OCI-LY3 (cell line): ENCODE results near the gene CDK5R2.

Experiments used
- H2AFZ ChIP-seq: fragments of 200-600, 300-600 bp; shearing (Covaris generic); 2 replicates; pipeline ENCODE4 v1.6.0; 2014; ENCODE audit warnings: antibody characterized with exemption, low read depth, low read length
- H3K27ac ChIP-seq: fragments of 200-600, 300-600 bp; sonication (generic); 2 replicates; pipeline ENCODE4 v1.5.1; 2014; ENCODE audit warnings: mild to moderate bottlenecking, low read length, moderate library complexity, mixed read lengths
- H3K27me3 ChIP-seq: fragments of 200-600, 300-600 bp; sonication (generic); 2 replicates; pipeline ENCODE4 v1.6.1; 2014; ENCODE audit warnings: low read depth, low read length, mixed read lengths
- H3K36me3 ChIP-seq: fragments of 200-600, 300-600 bp; sonication (generic); replicated peaks from 2 replicates; pipeline ENCODE3; 2014; ENCODE audit warnings: low read depth, low read length, mixed read lengths
- H3K4me1 ChIP-seq: fragments of 300-600, 200-600 bp; sonication (generic); 2 replicates; pipeline ENCODE4 v1.6.1; 2014; ENCODE audit warnings: low read length, mixed read lengths
- H3K4me2 ChIP-seq: fragments of 200-600, 300-600 bp; sonication (generic); 2 replicates; pipeline ENCODE4 v1.6.1; 2014; ENCODE audit warnings: low read length, mixed read lengths
- H3K4me3 ChIP-seq: fragments of 300-600, 200-600 bp; sonication (generic); 2 replicates; pipeline ENCODE4 v1.5.1; 2014; ENCODE audit warnings: antibody characterized with exemption, mild to moderate bottlenecking, low read length, moderate library complexity
- H3K79me2 ChIP-seq: fragments of 300-600, 200-600 bp; shearing (Covaris generic); 2 replicates; pipeline ENCODE4 v1.6.1; 2014; ENCODE audit warnings: mild to moderate bottlenecking, low read length, mixed read lengths
- H3K9ac ChIP-seq: fragments of 300-600, 200-600 bp; shearing (Covaris generic); 2 replicates; pipeline ENCODE4 v1.6.0; 2014; ENCODE audit warnings: mild to moderate bottlenecking, low read length, moderate library complexity
- H3K9me3 ChIP-seq: fragments of 200-600, 300-600 bp; shearing (Covaris generic); 2 replicates; pipeline ENCODE4 v1.6.1; 2014; ENCODE audit warnings: low read length, mixed read lengths; ENCODE audit not compliant: insufficient read depth
- H4K20me1 ChIP-seq: fragments of 200-600, 300-600 bp; sonication (generic); 2 replicates; pipeline ENCODE4 v1.6.1; 2016; ENCODE audit warnings: low read length, mixed read lengths; ENCODE audit not compliant: insufficient read depth
- EZH2phosphoT487 ChIP-seq: fragments of 200-600 bp; shearing (Covaris generic); IDR thresholded peaks from 2 replicates; pipeline ENCODE4 v1.6.1; 2018; ENCODE audit warnings: antibody characterized with exemption, mixed run types, low read depth
- TF ChIP-seq, protein P1 (sequence below): fragments of 200-600, 300-600 bp; sonication (generic); IDR thresholded peaks from 2 replicates; pipeline ENCODE4 v1.5.1; 2014; ENCODE audit warnings: antibody characterized with exemption, low read length, low read depth

Gene CDK5R2

DNA sequence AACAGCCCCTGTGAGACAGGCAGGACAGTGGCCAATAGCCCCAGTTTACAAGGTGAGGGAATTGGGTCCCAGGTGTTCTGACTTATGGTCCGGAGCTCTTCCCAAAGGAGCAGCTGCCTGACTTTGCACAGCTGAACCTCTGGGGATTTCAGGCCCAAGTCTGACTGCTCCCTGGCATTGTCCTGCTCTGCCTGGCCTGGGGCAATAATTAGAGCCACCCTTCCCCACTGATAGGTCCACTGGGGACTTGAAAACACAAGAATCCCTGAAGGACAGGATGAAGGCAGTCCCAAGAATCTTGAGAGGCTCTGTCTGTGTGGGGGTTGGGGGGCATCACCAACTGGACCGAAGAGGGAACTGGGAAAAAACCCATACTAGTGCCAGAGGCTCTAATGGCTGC is 29.2 kb downstream of the CDK5R2 start:
- H3K4me1 ChIP-seq, result no peaks in the 10 kb centered on the region

DNA sequence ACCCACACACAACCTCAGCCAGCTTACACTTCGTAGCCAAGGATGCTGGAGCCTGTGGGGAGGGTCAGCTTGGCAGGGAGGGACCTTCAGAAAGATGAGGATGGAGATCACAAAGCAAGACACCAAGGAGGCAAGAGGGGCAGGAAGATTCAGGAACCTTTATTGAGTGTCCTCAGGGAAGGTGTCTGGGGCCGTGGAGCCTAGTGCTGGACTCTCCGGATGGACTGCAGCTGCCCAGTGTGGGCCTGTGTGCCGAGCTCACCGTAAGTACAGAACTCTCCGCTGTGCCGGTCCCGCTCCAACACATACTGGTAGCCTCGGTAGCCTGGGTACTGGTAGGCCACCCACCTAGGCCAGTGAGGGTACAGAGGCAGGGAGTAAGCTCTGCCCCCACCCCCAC is 30.6 kb downstream of the CDK5R2 start:
- H3K4me3 ChIP-seq, result no peak overlapping the region
- 0 out of 2 replicates have a peak, but pooled peaks cover 5% of the 10 kb centered on the region for H3K27me3 ChIP-seq
- H3K9me3 ChIP-seq, result no peaks in the 10 kb centered on the region
- TF ChIP-seq EZH2phosphoT487, result no peak
- TF ChIP-seq, protein P1, sequence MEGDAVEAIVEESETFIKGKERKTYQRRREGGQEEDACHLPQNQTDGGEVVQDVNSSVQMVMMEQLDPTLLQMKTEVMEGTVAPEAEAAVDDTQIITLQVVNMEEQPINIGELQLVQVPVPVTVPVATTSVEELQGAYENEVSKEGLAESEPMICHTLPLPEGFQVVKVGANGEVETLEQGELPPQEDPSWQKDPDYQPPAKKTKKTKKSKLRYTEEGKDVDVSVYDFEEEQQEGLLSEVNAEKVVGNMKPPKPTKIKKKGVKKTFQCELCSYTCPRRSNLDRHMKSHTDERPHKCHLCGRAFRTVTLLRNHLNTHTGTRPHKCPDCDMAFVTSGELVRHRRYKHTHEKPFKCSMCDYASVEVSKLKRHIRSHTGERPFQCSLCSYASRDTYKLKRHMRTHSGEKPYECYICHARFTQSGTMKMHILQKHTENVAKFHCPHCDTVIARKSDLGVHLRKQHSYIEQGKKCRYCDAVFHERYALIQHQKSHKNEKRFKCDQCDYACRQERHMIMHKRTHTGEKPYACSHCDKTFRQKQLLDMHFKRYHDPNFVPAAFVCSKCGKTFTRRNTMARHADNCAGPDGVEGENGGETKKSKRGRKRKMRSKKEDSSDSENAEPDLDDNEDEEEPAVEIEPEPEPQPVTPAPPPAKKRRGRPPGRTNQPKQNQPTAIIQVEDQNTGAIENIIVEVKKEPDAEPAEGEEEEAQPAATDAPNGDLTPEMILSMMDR, result no peak
- no peak overlapping the region for H3K9ac ChIP-seq
- no peak overlapping the region for H3K27ac ChIP-seq
- H3K79me2 ChIP-seq, result no peaks in the 10 kb centered on the region
- H3K4me1 ChIP-seq, result no peaks in the 10 kb centered on the region
- no peaks in the 10 kb centered on the region for H4K20me1 ChIP-seq
- no peak overlapping the region for H2AFZ ChIP-seq
- H3K4me2 ChIP-seq, result no peak overlapping the region
- no peaks in the 10 kb centered on the region for H3K36me3 ChIP-seq

More for the DNA sequence above, 29.2 kb downstream of the CDK5R2 start:
- Histone ChIP-seq H3K36me3 (no peaks in the 10 kb centered on the region), H3K4me3 (no peak overlapping the region), H3K9ac (no peak overlapping the region), H3K27me3 (0 out of 2 replicates have a peak, but pooled peaks cover 5% of the 10 kb centered on the region), H3K79me2 (no peaks in the 10 kb centered on the region), H3K4me2 (no peak overlapping the region), H2AFZ (no peak overlapping the region), H3K27ac (no peak overlapping the region), H4K20me1 (no peaks in the 10 kb centered on the region), H3K9me3 (no peaks in the 10 kb centered on the region)
- TF ChIP-seq EZH2phosphoT487, result no peak
- TF ChIP-seq, protein P1, result no peak

DNA sequence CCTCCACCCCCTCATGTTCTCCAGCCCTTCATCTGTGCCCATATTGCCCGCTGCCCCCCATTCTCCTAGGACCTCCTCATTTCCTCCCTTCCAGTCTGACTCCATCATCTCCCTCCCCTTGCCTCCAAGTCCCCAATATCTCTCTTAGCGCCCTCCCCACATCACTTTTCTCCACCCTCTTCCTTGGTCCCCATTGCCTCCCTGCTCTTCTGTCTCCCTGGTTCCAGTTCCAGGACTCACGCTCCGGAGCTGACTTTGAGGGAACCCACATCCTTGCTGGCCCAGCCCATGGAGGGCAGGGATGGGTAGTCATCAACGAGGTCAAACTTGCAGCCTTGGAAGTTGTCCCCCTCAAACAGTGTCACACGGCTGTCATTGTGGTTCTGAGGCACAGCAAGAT is 31.1 kb downstream of the CDK5R2 start:
- no peaks in the 10 kb centered on the region for H3K4me1 ChIP-seq
- no peak overlapping the region for H3K4me2 ChIP-seq
- H4K20me1 ChIP-seq, result no peaks in the 10 kb centered on the region
- no peaks in the 10 kb centered on the region for H3K9me3 ChIP-seq
- TF ChIP-seq, protein P1, result no peak
- no peak for TF ChIP-seq EZH2phosphoT487
- H3K79me2 ChIP-seq, result no peaks in the 10 kb centered on the region
- no peak overlapping the region for H3K4me3 ChIP-seq
- no peaks in the 10 kb centered on the region for H3K36me3 ChIP-seq
- H2AFZ ChIP-seq, result no peak overlapping the region
- H3K9ac ChIP-seq, result no peak overlapping the region
- 0 out of 2 replicates have a peak, but pooled peaks cover 5% of the 10 kb centered on the region for H3K27me3 ChIP-seq
- no peak overlapping the region for H3K27ac ChIP-seq

DNA sequence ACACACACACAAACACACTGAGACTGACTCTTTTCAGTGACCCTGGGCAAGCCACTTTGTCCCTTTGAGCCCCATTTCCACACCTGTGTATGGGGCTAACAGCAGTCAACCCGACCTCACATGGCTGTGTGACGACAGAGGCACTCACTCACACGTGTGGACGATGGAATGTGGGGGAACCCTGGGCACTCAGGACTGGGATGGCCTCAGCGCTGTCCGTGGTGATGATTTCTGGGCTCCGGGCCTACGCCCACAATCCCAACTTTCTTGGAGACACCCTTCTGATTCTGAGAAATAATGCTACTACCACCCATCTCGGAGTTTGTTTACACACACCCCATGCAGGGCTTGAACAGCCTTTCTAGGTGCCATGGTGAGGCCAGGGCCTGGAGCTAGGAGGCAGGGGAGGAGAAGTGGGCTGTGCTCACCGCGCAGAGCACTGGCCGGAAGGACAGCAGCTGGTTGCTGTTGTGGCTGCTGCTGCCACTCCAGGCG is 32.3 kb downstream of the CDK5R2 start:
- H4K20me1 ChIP-seq, result no peaks in the 10 kb centered on the region
- no peaks in the 10 kb centered on the region for H3K36me3 ChIP-seq
- no peak overlapping the region for H3K4me3 ChIP-seq
- 0 out of 2 replicates have a peak, but pooled peaks cover 5% of the 10 kb centered on the region for H3K27me3 ChIP-seq
- H3K4me1 ChIP-seq, result no peaks in the 10 kb centered on the region; the same call in 1 of the 2 replicates
- no peaks in the 10 kb centered on the region for H3K79me2 ChIP-seq
- H2AFZ ChIP-seq, result no peak overlapping the region
- H3K9ac ChIP-seq, result no peak overlapping the region
- no peak overlapping the region for H3K27ac ChIP-seq
- TF ChIP-seq EZH2phosphoT487, result no peak
- TF ChIP-seq, protein P1, result no peak
- no peak overlapping the region for H3K4me2 ChIP-seq
- H3K9me3 ChIP-seq, result no peaks in the 10 kb centered on the region
